Hepatocyte (in vitro differentiated cells): ENCODE data around the gene KAZALD1. TPM values are rescaled to one million over a fixed set of nuclear protein-coding genes. Genes with fewer than 3 reads are reported as not detected.

Experiments used
- DNase-seq: peaks from one replicate; pipeline ENCODE4 v3.0.0-alpha.2; 2016; ENCODE audit warnings: low spot score
- H2AFZ ChIP-seq: fragments of 200-600 bp; sonication (generic); 2 replicates; pipeline ENCODE4 v1.6.0; 2016; ENCODE audit warnings: antibody characterized with exemption, mild to moderate bottlenecking
- H3K27ac ChIP-seq: fragments of 200-600 bp; sonication (generic); 2 replicates; pipeline ENCODE4 v1.5.1; 2016; ENCODE audit warnings: mild to moderate bottlenecking
- H3K27me3 ChIP-seq: fragments of 200-600 bp; sonication (generic); 2 replicates; pipeline ENCODE4 v1.6.1; 2016
- H3K36me3 ChIP-seq: fragments of 200-600 bp; sonication (generic); replicated peaks from 2 replicates; pipeline ENCODE4 v1.5.1; 2016; ENCODE audit warnings: low read depth; ENCODE audit not compliant: insufficient read depth
- H3K4me1 ChIP-seq: fragments of 200-600 bp; sonication (generic); 2 replicates; pipeline ENCODE4 v1.5.1; 2016; ENCODE audit warnings: mild to moderate bottlenecking, moderate library complexity; ENCODE audit not compliant: insufficient read depth
- H3K4me2 ChIP-seq: fragments of 200-600 bp; sonication (generic); 2 replicates; pipeline ENCODE4 v1.6.0; 2016
- H3K4me3 ChIP-seq: fragments of 200-600 bp; sonication (generic); 2 replicates; pipeline ENCODE4 v1.5.1; 2016; ENCODE audit warnings: mild to moderate bottlenecking
- H3K79me2 ChIP-seq: fragments of 200-600 bp; sonication (generic); 2 replicates; pipeline ENCODE4 v1.6.0; 2017; ENCODE audit warnings: mild to moderate bottlenecking
- H3K9me2 ChIP-seq: fragments of 200-600 bp; sonication (generic); replicated peaks from 2 replicates; pipeline ENCODE4 v1.6.0; 2017; ENCODE audit warnings: mild to moderate bottlenecking; ENCODE audit not compliant: insufficient read depth
- H3K9me3 ChIP-seq: fragments of 200-600 bp; sonication (generic); 2 replicates; pipeline ENCODE4 v1.5.1; 2016; ENCODE audit warnings: low read depth, mild to moderate bottlenecking
- H4K20me1 ChIP-seq: fragments of 200-600 bp; sonication (generic); 2 replicates; pipeline ENCODE4 v1.6.0; 2016; ENCODE audit warnings: mild to moderate bottlenecking; ENCODE audit not compliant: insufficient read depth, poor library complexity, severe bottlenecking
- CTCF ChIP-seq: fragments of 200-600 bp; sonication (generic); IDR thresholded peaks from 2 replicates; pipeline ENCODE4 v1.5.1; 2016; ENCODE audit warnings: antibody characterized with exemption, mild to moderate bottlenecking; ENCODE audit not compliant: poor library complexity
- EZH2 ChIP-seq: fragments of 200-600 bp; sonication (generic); IDR thresholded peaks from 2 replicates; pipeline ENCODE4 v1.6.1; 2016; ENCODE audit warnings: antibody characterized with exemption, mild to moderate bottlenecking, borderline replicate concordance
- EZH2phosphoT487 ChIP-seq: fragments of 200-600 bp; sonication (generic); IDR thresholded peaks from one replicate; pipeline ENCODE4 v1.6.1; 2018; ENCODE audit warnings: antibody characterized with exemption, mild to moderate bottlenecking, low read depth, moderate library complexity; ENCODE audit not compliant: unreplicated experiment, severe bottlenecking
- WGBS: methylation state at CpG from one replicate; pipeline ENCODE4 v1.1.6; 2016; ENCODE audit warnings: low lambda C conversion rate; ENCODE audit errors: missing lambda C conversion rate; 5-methylcytosine and 5-hydroxymethylcytosine counted together
- polyA plus RNA-seq: library from polyadenylated mRNA; unstranded; fragments of >200 nt; fragmentation: Nextera tagmentation; extraction: Ambion mirVana; gene quantifications from 2 replicates; pipeline ENCODE4 v1.2.1, GENCODE V29; 2016
- total RNA-seq: library from RNA; depleted of rRNA; stranded (reverse); fragments of >200 nt; gene quantifications from 2 replicates; pipeline ENCODE4 v1.2.3, GENCODE V29; 2014

The KAZALD1 gene
- total and polyA plus RNA-seq, 2 experiments from 2014 or later, result 18.2 to 31.9 TPM

GRCh38 chr10:101055411-101055810, 6.4 kb upstream of the KAZALD1 start:
- H3K4me3 ChIP-seq, result no peak overlapping the region
- H3K9me2 ChIP-seq, result no peaks in the 10 kb centered on the region
- TF ChIP-seq EZH2phosphoT487 (no peak), EZH2 (no peak), CTCF (peak; percentile 29)
- no peak overlapping the region for H3K27ac ChIP-seq
- H3K4me2 ChIP-seq, result no peak overlapping the region
- H3K9me3 ChIP-seq, result no peaks in the 10 kb centered on the region
- no peaks in the 10 kb centered on the region for H3K36me3 ChIP-seq
- H3K4me1 ChIP-seq, result peaks cover 2% of the 10 kb centered on the region
- H4K20me1 ChIP-seq, result no peaks in the 10 kb centered on the region
- DNase-seq, result no peak
- peaks cover 11% of the 10 kb centered on the region for H3K79me2 ChIP-seq
- 79% methylated on average over 4 of the region's 4 CpGs for WGBS
- H3K27me3 ChIP-seq, result peaks cover 13% of the 10 kb centered on the region
- no peak overlapping the region for H2AFZ ChIP-seq

GRCh38 chr10:101056365-101057151, 5.2 kb upstream of the KAZALD1 start:
- Histone ChIP-seq H3K36me3 (no peaks in the 10 kb centered on the region), H3K79me2 (peaks cover 11% of the 10 kb centered on the region), H4K20me1 (no peaks in the 10 kb centered on the region), H3K4me3 (no peak overlapping the region), H3K27ac (no peak overlapping the region), H3K4me1 (no peaks in the 10 kb centered on the region), H3K9me3 (no peaks in the 10 kb centered on the region), H3K4me2 (no peak overlapping the region), H3K27me3 (peaks cover 1% of the 10 kb centered on the region), H2AFZ (no peak overlapping the region), H3K9me2 (no peaks in the 10 kb centered on the region)
- WGBS, result 94% methylated on average over 4 of the region's 4 CpGs
- TF ChIP-seq EZH2 (no peak), CTCF (no peak), EZH2phosphoT487 (no peak)
- no peak for DNase-seq

DNA sequence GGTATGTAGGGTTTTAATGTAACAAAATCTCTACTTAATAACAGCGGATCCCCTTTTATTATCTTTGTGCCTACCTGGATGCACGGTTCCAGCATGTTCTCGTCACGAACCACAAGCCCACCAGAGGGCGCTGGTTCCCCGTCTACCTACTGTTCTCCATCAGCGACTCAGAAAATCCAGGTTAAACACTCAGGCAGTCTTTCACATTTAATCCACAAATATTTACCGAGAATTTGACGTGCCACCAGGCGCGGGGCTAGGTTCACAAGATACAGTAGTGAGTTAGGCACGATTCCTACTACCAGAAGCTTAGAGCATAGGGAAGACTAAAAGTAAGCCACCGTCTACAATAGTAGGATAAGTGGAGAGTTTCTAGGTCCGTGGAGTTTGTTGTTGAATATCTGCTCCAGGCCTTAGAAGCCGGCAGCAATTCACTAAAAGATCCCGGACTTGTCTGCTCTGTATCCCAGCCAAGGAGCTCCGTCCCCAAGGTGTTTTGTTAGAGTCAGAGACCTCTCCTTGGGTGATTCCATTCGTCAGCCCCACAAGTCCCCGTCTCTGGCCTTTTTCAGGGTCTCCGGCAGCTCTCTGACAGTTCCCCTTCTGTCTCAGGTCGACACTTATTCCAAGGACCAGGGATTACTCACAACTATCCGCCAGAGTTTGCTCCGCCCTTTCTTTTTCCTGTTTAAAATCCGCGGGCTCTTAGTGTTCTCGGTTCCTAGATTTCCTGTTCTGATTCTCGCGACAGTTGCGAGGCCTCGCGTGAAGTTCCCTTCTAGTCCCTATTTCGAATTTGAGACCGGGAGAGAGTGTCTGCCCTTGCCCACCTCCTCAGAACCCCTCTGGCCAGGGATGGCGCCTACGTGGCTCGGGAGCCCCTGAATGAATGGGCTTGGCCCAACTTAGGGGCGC, 1.5 kb upstream of the KAZALD1 start:
- Histone ChIP-seq H3K4me3 (peak overlapping the region; percentile 80), H3K27ac (peak overlapping the region; percentile 98), H3K9me3 (no peaks in the 10 kb centered on the region), H3K4me2 (peak overlapping the region; percentile 90), H3K36me3 (no peaks in the 10 kb centered on the region), H4K20me1 (no peaks in the 10 kb centered on the region), H2AFZ (peak overlapping the region; percentile 84), H3K27me3 (no peaks in the 10 kb centered on the region), H3K9me2 (no peaks in the 10 kb centered on the region), H3K4me1 (peaks cover 24% of the 10 kb centered on the region), H3K79me2 (peaks cover 19% of the 10 kb centered on the region)
- TF ChIP-seq EZH2 (no peak), CTCF (peak; percentile 93)
- under 1% methylated on average over 37 of the region's 37 CpGs for WGBS
- DNase-seq, result peak; percentile 96
